Panc1 (cell line): ENCODE measurements around the gene MPDU1. TPM values are rescaled to one million over a fixed set of nuclear protein-coding genes. Genes with fewer than 3 reads are reported as not detected.
A peak's percentile ranks its signal among the peaks of the same experiment; 100 is the strongest.

Source experiments
- ATAC-seq: fragments of 200-7000 bp; cut with Tn5 transposase; 2 replicates; pipeline ENCODE4 v1.9.1; 2020; ENCODE audit warnings: mild to moderate bottlenecking, moderate library complexity
- BruUV-seq: library from RNA; stranded (reverse); fragments of 400-500 nt; replicated peaks from 2 replicates; lab custom pipeline; 2021; lab: Mats Ljungman, UMichigan
- CTCF ChIA-PET: fragments of 300-600 bp; sonication (Branson Sonifier 250); formaldehyde crosslinking; loops from one replicate; lab custom pipeline; 2022; ENCODE audit warnings: antibody characterized with exemption; lab: Charles Lee
- POLR2A ChIA-PET: fragments of 300-600 bp; sonication (Branson Sonifier 250); formaldehyde crosslinking; loops from one replicate; lab custom pipeline; 2022; ENCODE audit warnings: antibody characterized with exemption; lab: Charles Lee
- DNase-seq: peaks from one replicate; pipeline ENCODE4 v3.0.0-alpha.2; 2010; ENCODE audit warnings: low read depth, low spot score
- H3K27ac ChIP-seq: 2 replicates; pipeline ENCODE4 v1.5.1; 2011; ENCODE audit warnings: mild to moderate bottlenecking, low read length, inconsistent platforms
- H3K27me3 ChIP-seq: fragments of 200-500 bp; sonication (Bioruptor generic); 2 replicates; pipeline ENCODE4 v1.6.0; 2014; ENCODE audit warnings: low read length, inconsistent platforms; ENCODE audit not compliant: control insufficient read depth, insufficient read depth
- H3K36me3 ChIP-seq: fragments of 200-500 bp; sonication (Bioruptor generic); 2 replicates; pipeline ENCODE4 v1.5.1; 2014; ENCODE audit warnings: inconsistent platforms, mild to moderate bottlenecking, low read length, moderate library complexity; ENCODE audit not compliant: control insufficient read depth, insufficient read depth
- H3K4me1 ChIP-seq: 2 replicates; pipeline ENCODE4 v1.5.1; 2011; ENCODE audit warnings: inconsistent platforms, mild to moderate bottlenecking, low read length, moderate library complexity; ENCODE audit not compliant: control insufficient read depth, insufficient read depth
- H3K4me3 ChIP-seq, 2 experiments: 2 replicates each; pipeline ENCODE4 v1.5.1; 2011 to 2012; ENCODE audit warnings: low read depth in 2 of 2, low read length in 2 of 2, mild to moderate bottlenecking in 2 of 2, inconsistent platforms in 1 of 2, moderate library complexity in 1 of 2
- H3K9me3 ChIP-seq: fragments of 200-500 bp; sonication (Bioruptor generic); 2 replicates; pipeline ENCODE4 v1.5.1; 2014; ENCODE audit warnings: low read depth, mild to moderate bottlenecking, inconsistent platforms, low read length, moderate library complexity; ENCODE audit not compliant: control insufficient read depth, insufficient read depth
- POLR2AphosphoS5 ChIP-seq: IDR thresholded peaks from 2 replicates; pipeline ENCODE4 v1.6.1; 2012; ENCODE audit warnings: mild to moderate bottlenecking, low read depth, low read length, moderate library complexity
- SIN3A ChIP-seq: IDR thresholded peaks from 2 replicates; pipeline ENCODE4 v1.6.1; 2012; ENCODE audit warnings: low read depth, mild to moderate bottlenecking, low read length, moderate library complexity, borderline replicate concordance; ENCODE audit not compliant: insufficient read depth
- TCF7L2 ChIP-seq: IDR thresholded peaks from 2 replicates; pipeline ENCODE4 v1.6.1; 2011; ENCODE audit warnings: mild to moderate bottlenecking, low read depth, low read length, inconsistent platforms
- in situ Hi-C: cut with HindIII; loops from 2 replicates; pipeline ENCODE4 v1.10.0; 2016; ENCODE audit warnings: low sequenced_read_pairs, low pct_unique_long_range_greater_than_20kb
- intact Hi-C: fragments of 100-400 bp; cut with micrococcal nuclease; formaldehyde crosslinking; loops from one replicate; pipeline ENCODE4 v1.10.0; 2022; ENCODE audit not compliant: unreplicated experiment
- total RNA-seq: library from RNA; stranded (reverse); gene quantifications from one replicate; pipeline ENCODE4 v1.2.1, GENCODE V29; 2021; ENCODE audit not compliant: unreplicated experiment
- TF ChIP-seq, protein P1 (sequence below), 2 experiments: IDR thresholded peaks; 2 replicates each; pipeline ENCODE4 v1.6.1; 2011 to 2012; ENCODE audit warnings: low read depth in 2 of 2, control low read depth in 1 of 2, low read length in 1 of 2, mild to moderate bottlenecking in 1 of 2, moderate library complexity in 1 of 2; ENCODE audit not compliant: insufficient read depth in 1 of 2
- TF ChIP-seq, protein P2 (sequence below): fragments of 450-650 bp; IDR thresholded peaks from 2 replicates; pipeline ENCODE4 v1.5.1; 2017; ENCODE audit warnings: mild to moderate bottlenecking

Gene MPDU1
- total RNA-seq, 1 experiment from 2014 or later = 47.1 TPM

DNA sequence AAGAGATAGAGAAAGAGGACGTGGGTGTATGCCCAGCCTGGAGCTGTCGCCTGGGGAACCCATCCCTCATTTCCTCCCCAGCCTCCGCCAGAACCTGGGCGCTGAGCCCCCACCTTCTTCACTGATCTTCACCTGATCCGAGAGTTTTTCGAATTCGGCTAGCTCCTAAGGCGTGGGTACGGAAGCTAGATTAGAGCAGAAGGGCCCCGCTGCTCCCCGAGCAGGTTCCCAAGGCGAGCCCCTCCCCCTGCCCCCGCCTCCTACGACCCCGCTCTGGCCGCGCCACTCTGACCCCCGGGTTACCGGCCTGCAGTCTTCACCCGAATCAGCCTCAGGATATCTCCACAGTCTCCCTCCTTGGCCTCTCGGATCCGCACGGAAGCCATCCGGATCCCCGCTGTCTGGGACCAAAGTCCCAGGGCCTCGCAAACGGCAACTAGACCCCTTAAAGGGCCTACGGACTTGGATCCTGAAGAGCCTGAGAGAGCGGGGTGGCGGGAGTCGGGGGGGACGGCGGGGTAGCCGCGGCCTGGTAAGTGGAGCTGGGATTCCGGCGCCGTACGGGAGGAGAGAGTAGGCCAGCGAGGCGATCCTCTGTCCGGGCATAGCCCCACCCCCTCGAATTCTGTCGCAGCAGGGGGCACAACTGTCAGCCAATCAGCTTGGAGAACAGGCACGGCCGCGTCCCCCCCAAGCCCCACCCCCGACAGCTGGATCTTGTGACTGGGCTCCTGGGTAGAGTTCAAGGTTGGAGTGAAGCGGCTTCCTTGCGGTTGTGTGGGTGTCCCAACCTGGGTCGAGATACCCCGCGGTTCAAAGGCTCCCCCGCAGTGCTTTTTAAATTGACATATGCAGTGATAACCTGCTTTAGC lies 43.8 kb downstream of the MPDU1 start, which contains the start of gene SAT2:
Gene SAT2 (minus strand): TSS at position 572 of the 872 bp plus-strand sequence. CDS start 186 bp downstream, at position 386.
- in situ Hi-C loops = no loop called here
- DNase-seq = peak; percentile 75
- Histone ChIP-seq H3K4me3 (peak within 1 kb of the TSS; percentile 68 to 71), H3K4me1 (peaks cover 7% of the 10 kb centered on the region), H3K27me3 (no peaks in the 10 kb centered on the region), H3K36me3 (no peaks in the 10 kb centered on the region), H3K9me3 (no peaks in the 10 kb centered on the region), H3K27ac (peak within 1 kb of the TSS; percentile 86)
- ChIA-PET CTCF (no interaction called here), POLR2A (interaction anchor here (0.6 kb wide), 1 partner anchor 19 kb away, joined by 4 read pairs; no protein-coding TSS in a partner anchor)
- intact Hi-C loops = no loop called here
- peak; percentile 56; the same call in 1 of the 2 replicates for TF ChIP-seq POLR2AphosphoS5
- TF ChIP-seq, protein P1, sequence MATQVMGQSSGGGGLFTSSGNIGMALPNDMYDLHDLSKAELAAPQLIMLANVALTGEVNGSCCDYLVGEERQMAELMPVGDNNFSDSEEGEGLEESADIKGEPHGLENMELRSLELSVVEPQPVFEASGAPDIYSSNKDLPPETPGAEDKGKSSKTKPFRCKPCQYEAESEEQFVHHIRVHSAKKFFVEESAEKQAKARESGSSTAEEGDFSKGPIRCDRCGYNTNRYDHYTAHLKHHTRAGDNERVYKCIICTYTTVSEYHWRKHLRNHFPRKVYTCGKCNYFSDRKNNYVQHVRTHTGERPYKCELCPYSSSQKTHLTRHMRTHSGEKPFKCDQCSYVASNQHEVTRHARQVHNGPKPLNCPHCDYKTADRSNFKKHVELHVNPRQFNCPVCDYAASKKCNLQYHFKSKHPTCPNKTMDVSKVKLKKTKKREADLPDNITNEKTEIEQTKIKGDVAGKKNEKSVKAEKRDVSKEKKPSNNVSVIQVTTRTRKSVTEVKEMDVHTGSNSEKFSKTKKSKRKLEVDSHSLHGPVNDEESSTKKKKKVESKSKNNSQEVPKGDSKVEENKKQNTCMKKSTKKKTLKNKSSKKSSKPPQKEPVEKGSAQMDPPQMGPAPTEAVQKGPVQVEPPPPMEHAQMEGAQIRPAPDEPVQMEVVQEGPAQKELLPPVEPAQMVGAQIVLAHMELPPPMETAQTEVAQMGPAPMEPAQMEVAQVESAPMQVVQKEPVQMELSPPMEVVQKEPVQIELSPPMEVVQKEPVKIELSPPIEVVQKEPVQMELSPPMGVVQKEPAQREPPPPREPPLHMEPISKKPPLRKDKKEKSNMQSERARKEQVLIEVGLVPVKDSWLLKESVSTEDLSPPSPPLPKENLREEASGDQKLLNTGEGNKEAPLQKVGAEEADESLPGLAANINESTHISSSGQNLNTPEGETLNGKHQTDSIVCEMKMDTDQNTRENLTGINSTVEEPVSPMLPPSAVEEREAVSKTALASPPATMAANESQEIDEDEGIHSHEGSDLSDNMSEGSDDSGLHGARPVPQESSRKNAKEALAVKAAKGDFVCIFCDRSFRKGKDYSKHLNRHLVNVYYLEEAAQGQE (IDR thresholded peaks at IDR 0.05; ENCODE audit: insufficient read depth in 1 of 2, low read depth in 2 of 2, low read length in 1 of 2) = no peak
- ATAC-seq = peak; percentile 92
- no TSS peak for BruUV-seq

DNA sequence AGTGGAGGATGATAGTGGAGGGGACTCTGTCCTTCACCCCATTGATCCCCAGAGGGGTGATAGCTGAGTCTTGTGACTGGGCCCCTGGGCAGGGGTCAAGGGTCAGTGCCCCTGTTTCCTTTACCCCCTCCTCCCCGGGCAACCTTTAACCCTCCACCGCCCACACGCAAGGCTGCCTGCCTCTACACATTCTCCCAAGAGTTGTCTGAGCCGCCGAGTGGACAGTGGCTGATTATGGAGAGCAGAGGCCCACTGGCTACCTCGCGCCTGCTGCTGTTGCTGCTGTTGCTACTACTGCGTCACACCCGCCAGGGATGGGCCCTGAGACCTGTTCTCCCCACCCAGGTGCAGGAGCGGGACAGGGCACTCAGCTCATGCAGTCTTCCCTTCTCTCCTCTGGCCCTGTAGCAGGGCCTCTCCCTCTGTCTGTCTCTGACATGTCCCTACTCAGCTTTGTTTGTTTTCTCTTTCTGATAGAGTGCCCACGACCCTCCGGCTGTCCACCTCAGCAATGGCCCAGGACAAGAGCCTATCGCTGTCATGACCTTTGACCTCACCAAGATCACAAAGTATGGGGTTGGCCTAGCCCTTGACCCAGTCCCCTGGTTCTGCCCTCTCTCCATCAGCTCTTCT lies 46.4 kb downstream of the MPDU1 start, which contains the start of gene SHBG:
Gene SHBG (plus strand): TSS at position 197 of the 633 bp plus-strand sequence. CDS start 38 bp downstream, at position 235.
- Histone ChIP-seq H3K36me3 (no peaks in the 10 kb centered on the region), H3K27ac (no peak within 1 kb of the TSS), H3K4me3 (no peak within 1 kb of the TSS), H3K4me1 (peaks cover 7% of the 10 kb centered on the region), H3K27me3 (no peaks in the 10 kb centered on the region), H3K9me3 (no peaks in the 10 kb centered on the region)
- no TSS peak for BruUV-seq
- ChIA-PET CTCF (no interaction called here), POLR2A (interaction anchor here (0.6 kb wide), 1 partner anchor 37 kb away, joined by 3 read pairs; no protein-coding TSS in a partner anchor)
- in situ Hi-C loops = no loop called here
- no peak for ATAC-seq
- DNase-seq = no peak
- intact Hi-C loops = no loop called here
- TF ChIP-seq POLR2AphosphoS5 (no peak), SIN3A (no peak), TCF7L2 (no peak)
- TF ChIP-seq, protein P2, sequence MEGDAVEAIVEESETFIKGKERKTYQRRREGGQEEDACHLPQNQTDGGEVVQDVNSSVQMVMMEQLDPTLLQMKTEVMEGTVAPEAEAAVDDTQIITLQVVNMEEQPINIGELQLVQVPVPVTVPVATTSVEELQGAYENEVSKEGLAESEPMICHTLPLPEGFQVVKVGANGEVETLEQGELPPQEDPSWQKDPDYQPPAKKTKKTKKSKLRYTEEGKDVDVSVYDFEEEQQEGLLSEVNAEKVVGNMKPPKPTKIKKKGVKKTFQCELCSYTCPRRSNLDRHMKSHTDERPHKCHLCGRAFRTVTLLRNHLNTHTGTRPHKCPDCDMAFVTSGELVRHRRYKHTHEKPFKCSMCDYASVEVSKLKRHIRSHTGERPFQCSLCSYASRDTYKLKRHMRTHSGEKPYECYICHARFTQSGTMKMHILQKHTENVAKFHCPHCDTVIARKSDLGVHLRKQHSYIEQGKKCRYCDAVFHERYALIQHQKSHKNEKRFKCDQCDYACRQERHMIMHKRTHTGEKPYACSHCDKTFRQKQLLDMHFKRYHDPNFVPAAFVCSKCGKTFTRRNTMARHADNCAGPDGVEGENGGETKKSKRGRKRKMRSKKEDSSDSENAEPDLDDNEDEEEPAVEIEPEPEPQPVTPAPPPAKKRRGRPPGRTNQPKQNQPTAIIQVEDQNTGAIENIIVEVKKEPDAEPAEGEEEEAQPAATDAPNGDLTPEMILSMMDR = no peak
- TF ChIP-seq, protein P1 (IDR thresholded peaks at IDR 0.05; ENCODE audit: insufficient read depth in 1 of 2, low read depth in 2 of 2, low read length in 1 of 2) = no peak
